Measurements from ENCODE around the gene E4F1.
"Not testable (repeated sequence)": the region's sequence is repeated elsewhere in the genome, so short reads cannot be mapped to it uniquely, and the experiment has no call there.

E4F1 gene

GRCh38 chr16:2189252-2189893, 34.0 kb upstream of the E4F1 start:
- DNase-seq (ENCODE audit: low read depth in 4 of 4, low spot score in 1 of 4): no peak

DNA sequence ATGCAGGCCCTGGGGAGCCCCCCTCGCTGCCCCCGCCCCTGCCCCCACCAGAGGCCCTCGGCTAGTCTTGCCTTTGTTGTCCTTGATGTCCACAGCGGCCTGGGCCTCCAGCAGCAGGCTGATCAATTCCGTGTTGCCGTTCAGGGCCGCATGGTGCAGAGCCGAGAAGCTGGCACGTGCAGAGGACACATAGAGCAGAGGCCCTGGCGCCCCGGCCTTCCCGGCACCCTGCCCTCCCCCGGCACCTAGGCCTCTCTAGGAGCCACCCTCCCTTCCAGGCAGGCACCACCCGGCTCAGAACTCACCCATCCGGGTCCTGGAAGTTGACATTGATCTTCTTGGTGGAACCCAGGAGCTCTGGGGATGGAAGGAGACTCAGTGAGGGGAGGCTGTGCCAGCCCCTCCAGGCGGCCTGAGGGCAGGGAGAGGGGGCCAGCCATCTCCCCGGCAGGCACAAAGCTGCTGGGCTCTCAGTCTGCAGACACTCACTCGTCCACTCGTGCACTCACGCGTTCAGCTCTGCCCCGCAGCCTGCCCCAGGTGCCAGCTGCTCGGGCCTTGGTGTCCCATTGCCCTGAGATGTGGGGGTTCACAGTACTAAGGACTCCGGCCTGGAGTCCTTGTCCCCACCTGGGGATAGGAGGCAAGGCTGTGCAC, 33.3 kb upstream of the E4F1 start:
- DNase-seq (ENCODE audit: low read depth in 4 of 4, low spot score in 1 of 4): no peak

DNA sequence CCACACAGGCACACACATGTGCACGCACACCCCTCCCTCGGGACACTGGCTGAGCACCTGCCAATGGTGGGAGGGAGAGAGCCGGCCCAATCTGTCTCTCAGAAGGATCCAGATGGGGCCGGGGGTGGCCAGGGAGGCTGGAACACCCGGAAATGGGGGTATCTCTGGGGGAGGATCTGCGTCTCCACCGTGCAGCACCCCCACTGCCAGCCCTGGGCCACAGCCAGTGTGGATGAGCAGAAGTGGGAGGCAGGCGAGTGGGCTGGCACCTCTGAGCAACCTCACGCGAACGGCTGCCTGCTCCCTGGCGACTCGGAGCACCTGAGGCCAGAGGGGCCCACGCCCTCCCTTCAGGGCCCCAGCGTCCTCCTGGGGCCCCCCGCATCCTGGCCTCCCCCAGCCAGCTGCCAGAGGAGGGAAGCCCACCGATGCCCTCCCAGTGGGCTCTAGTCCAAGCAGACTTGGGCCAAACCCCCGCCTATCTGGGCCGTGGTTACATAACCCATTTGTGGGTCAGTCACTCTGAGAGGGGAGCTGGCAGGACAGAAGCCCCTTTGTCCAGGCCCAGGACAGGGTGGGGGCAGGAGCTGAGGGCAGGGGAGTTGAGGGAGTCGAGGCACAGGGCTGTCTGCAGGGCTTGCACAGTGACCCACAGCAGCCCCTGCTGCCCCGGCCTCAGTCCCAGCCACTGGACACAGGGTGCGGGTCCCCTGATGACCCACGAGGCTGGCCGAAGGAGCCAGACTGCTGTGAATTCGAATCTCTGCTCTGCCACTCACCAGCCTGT, 32.5 kb upstream of the E4F1 start:
- DNase-seq (ENCODE audit: low read depth in 4 of 4, low spot score in 1 of 4): no peak

DNA sequence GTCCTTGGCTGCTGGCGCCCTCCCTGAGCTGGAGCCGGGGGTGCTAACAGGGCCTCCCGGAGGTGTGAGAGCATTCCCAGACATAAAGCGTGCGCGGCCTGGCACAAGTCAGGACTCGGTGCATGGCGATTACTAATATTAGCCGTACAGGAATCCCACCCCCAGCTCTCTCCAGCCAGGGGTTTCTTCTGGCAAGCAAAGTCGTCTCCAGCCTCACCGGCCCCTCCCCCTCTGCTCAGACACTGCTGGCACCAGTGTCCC, 32.0 kb upstream of the E4F1 start:
- DNase-seq (ENCODE audit: low read depth in 4 of 4, low spot score in 1 of 4): no peak

DNA sequence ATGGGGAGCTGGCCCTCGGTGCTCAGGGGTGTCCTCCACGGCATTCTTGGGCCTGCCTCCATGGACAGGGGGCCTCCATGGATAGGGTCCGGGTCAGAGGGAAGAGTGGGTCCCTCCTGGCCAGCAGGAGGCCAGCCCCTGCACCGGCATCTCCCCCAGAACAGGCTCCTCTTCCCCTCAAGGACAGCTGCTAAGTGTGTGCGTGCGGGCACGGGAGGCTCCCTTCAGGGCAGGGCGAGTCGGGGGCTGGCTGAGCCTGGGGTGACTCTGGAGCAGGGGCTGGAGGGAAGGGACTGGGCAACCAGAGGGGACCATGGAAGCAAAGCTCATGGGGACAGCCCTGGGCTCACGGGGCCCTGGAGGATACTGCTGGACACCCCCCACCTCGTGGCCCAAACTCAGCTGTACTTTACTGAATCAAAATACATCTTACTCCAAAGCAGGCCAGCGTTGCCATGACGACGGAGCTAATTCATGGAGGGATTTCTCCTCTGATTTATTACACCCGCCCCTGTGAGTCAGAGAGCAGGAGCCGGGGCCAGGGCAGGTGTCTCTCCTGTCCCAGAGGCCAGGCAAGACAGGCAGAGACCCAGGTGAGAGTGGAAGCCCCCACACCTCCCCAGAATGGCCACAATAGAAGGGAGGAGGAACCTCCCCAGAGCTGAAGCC, 29.1 kb upstream of the E4F1 start:
- no peak for DNase-seq (ENCODE audit: low read depth in 4 of 4, low spot score in 1 of 4)

DNA sequence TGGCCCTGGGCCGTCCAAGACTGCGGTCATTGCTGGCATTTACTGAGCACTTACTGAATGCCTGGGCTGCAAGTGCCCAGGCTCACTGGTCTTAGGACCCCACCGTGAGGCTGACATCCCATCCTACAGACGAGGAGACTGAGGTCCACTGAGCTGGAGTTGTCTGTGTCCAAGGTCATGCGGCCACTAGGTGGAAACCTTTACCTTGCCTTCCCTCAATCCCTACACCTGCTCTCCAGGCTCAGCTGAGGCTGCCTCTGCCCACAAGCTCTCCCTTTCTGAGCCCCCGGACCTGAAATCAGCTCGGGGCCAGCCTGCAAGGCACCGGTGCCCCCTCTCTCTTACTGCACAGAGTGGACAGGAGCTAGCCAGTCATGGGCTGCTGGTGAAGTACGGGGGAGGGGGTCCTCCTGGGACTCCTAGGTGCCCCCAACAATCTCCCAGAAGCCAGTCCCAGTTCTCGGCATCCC, 28.5 kb upstream of the E4F1 start:
- no peak for DNase-seq (ENCODE audit: low read depth in 4 of 4, low spot score in 1 of 4)

DNA sequence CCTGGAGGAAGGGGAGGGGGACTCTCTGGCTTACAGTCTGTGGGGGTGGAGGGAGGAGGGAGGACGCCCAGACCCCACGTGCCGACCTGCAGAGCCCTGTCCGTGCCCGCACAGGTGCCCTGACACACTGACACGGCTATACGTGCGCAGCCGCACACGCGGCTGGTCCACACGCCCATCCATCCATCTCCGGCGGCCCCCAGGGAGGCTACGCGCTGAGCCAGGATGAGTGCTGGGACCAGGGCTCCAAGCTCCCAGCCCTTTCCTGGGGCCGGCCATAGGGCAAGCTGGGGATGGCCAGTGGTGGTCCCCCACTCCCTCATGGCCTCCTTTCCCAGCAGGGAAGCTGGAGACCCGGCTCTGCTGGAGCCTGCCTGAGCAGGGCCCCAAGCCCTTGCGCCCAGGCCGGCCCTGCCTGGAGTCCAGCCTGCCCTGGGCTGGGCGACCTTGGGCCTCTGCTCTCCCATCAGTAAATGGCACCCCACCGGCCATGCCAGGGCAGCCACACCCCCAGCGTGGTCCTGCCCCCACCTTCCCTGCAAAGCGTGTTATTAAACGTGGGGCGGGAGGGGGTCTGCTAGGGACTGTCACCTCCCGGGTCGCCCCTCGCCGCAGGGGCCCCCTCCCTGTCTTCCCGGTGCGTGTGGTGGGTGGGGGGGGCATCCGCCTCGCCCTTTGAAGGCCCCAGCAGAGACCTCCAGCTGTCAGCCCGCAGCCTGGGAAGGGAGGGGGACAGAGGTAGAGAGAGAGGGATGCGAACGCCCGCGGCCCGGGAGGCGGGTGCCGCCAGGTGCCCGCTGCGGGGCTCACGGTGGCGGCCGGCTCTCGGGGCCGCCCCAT, 27.8 kb upstream of the E4F1 start:
- DNase-seq (ENCODE audit: low read depth in 4 of 4, low spot score in 1 of 4): no peak

DNA sequence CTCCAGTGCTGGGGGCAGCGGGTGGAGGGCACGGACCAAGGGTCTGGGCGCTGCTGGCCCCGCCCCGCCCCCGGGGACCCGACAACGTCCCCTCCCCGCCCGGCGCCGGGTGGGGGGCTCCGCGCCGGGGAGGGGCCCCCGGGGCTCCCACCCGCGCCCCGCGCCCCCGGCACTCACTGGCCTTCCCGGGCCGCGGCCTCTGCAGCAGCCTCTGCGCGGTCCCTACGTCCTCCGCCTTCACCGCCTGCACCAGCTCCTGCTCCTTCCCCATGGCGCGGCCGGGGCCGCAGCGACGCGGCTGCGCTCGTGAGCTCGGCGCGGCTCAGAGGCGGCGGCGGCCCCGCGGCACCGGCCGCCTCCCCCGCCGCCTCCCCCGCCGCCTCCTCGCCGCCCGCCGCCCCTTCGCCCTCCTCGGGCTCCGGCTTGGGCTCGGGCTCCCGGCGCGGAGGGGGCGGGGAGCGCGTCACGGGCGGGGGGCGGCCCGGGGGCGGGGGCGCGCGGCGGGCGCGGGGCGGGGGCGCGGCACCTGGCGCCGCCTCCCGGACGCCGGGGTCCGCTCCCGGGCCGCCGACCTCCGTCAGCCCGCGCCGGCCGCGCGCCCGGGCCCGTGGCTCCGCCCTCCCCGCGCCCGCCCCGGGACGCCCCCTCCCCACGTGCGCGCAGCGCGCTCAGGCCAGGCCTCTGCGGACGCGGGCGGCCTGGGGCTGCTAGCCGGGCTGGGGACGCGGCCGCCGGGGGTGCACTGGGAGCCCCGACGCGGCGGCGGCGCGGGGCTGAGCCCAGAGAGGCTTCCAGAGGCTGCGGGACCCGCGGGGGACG, 27.0 kb upstream of the E4F1 start, which contains the start of gene CASKIN1:
Gene CASKIN1, minus strand, starts transcription at position 444 of the 819 bp plus-strand sequence. Its CDS starts 173 bp downstream, at position 271.
- no peak for DNase-seq (ENCODE audit: low read depth in 4 of 4, low spot score in 1 of 4)

- DNase-seq (ENCODE audit: low read depth in 4 of 4, low spot score in 1 of 4): no peak
Measured at GRCh38 chr16:2196981-2197511, 26.3 kb upstream of the E4F1 start.

- no peak for DNase-seq (ENCODE audit: low read depth in 4 of 4, low spot score in 1 of 4)
Measured at GRCh38 chr16:2197765-2198164, 25.6 kb upstream of the E4F1 start.

GRCh38 chr16:2198283-2198682, 25.1 kb upstream of the E4F1 start:
- no peak for DNase-seq (ENCODE audit: low read depth in 4 of 4, low spot score in 1 of 4)

- no peak for DNase-seq (ENCODE audit: low read depth in 4 of 4, low spot score in 1 of 4)
Measured at GRCh38 chr16:2199095-2199494, 24.3 kb upstream of the E4F1 start.

DNA sequence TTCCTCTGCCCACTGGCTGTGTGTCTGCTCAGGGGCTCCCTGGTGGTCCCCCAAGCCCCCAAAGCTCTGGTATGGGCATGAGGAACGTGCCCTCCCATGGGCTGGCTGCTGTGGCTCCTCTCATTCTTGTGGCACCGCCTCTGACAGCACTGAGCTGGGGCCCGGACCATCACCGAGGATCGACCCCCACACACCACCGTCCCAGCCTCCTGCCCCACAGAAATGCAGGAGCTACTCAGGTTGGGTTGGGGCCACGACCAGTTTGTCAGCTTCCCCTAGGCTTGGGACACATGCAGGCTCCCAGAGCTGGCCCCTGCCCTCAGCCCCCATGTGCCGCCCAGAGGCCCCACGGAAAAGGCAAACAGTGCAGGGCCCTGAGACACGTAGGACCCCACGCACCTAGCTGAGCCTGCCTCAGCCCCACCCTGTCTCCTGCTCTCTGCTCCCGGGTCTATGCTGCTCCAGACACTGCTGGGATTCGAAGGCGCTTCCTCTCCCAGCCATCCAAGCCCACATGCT, 23.7 kb upstream of the E4F1 start:
- no peak for DNase-seq (ENCODE audit: low read depth in 4 of 4, low spot score in 1 of 4)

- DNase-seq (ENCODE audit: low read depth in 4 of 4, low spot score in 1 of 4): no peak
Measured at GRCh38 chr16:2200313-2200712, 23.1 kb upstream of the E4F1 start.

GRCh38 chr16:2203119-2203688, 20.2 kb upstream of the E4F1 start:
- not testable (repeated sequence) for DNase-seq (ENCODE audit: low read depth in 4 of 4, low spot score in 1 of 4)

- DNase-seq (ENCODE audit: low read depth in 4 of 4, low spot score in 1 of 4): no peak
Measured at GRCh38 chr16:2204416-2205103, 18.8 kb upstream of the E4F1 start.

DNA sequence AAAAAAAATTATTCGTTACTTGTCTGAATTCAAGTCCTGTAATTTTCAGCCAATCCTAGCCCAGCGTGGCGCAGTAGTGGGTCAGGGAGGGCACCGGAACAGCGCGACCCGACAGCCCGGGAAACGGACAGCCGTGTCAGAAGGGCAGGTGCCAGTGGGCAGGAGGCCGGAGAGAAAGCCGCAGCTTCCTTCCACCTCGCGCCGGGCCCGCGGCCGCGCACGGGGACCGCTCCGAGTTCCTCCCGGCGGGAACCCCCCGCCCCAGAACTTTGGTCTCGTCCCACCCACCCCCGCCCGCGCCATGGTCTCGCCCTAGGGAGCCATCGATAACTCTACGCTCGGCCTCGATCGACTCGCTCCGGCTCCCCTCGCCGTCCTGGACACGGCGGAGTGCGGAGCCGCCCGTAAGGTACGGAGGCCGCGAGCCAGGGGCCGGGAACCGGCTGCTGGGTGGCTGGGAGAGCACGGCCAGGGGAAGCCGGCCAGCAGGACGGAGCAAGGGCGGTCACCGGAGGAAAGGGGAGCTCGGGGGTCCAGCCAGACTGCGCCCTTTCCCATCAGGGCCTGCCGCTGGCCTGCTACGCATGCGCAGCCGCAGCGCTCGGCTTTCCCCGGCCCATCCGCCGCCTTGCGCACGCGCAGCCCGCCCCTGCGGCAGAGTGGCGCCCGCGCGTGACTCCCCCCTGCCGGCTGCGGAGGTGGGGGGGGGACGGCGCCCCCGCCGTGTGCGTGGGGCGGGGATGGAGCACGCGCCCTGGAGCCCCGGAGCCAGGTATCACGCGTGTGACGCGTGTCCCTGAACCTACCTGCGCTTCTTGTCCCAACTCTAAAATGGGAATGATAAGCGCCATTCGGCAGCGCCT, 18.1 kb upstream of the E4F1 start, which contains the start of gene MLST8:
Gene MLST8, plus strand, starts transcription at position 351 of the 863 bp plus-strand sequence. CDS start 632 bp downstream, outside the sequence.
- peak; percentile 77 to 85 (median 82) for DNase-seq (ENCODE audit: low read depth in 4 of 4, low spot score in 1 of 4)

DNA sequence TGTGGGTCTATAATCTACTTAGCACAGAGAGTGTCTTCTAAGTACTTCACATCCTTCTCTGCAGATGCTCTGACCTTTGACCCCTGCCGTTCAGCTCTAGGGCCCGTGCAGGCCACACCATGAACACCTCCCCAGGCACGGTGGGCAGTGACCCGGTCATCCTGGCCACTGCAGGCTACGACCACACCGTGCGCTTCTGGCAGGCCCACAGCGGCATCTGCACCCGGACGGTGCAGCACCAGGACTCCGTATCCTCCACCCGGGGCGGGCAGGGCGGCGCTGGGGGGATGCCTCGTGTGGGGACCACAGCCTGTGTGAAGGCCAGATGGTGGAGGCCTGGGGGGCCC, 17.5 kb upstream of the E4F1 start:
- DNase-seq (ENCODE audit: low read depth in 4 of 4, low spot score in 1 of 4): no peak
